GM18868 (cell line): ENCODE results near the gene STAP2.
"Not testable (repeated sequence)": the region's sequence is repeated elsewhere in the genome, so short reads cannot be mapped to it uniquely, and the experiment has no call there.

ENCODE experiments used
- ATAC-seq: cut with Tn5 transposase; IDR thresholded peaks from one replicate; pipeline ENCODE4 v1.9.1; 2021; ENCODE audit warnings: mild to moderate bottlenecking, moderate library complexity; ENCODE audit not compliant: unreplicated experiment

The STAP2 gene

GRCh38 chr19:4302243-4302640 is 36.4 kb downstream of the STAP2 start, which contains the start of gene TMIGD2:
TMIGD2 (minus strand) TSS chr19:4302389; CDS start chr19:4302385, 4 bp downstream.
- no peak for ATAC-seq

- no peak for ATAC-seq
Observed at GRCh38 chr19:4301590-4302242, 36.9 kb downstream of the STAP2 start.

- ATAC-seq = no peak
Observed at GRCh38 chr19:4300589-4300988, 38.0 kb downstream of the STAP2 start.

- ATAC-seq = no peak
Observed at GRCh38 chr19:4298810-4299550, 39.6 kb downstream of the STAP2 start.

- ATAC-seq = no peak
Observed at GRCh38 chr19:4297901-4298809, 40.5 kb downstream of the STAP2 start.

GRCh38 chr19:4295972-4296771 is 42.5 kb downstream of the STAP2 start:
- ATAC-seq = no peak

- no peak for ATAC-seq
Observed at GRCh38 chr19:4294389-4294788, 44.2 kb downstream of the STAP2 start.

- no peak for ATAC-seq
Observed at GRCh38 chr19:4292515-4292914, 46.1 kb downstream of the STAP2 start.

GRCh38 chr19:4291184-4291732 is 47.4 kb downstream of the STAP2 start:
- ATAC-seq = no peak

GRCh38 chr19:4288091-4288777 is 50.4 kb downstream of the STAP2 start:
- ATAC-seq = no peak

GRCh38 chr19:4286141-4286540 is 52.5 kb downstream of the STAP2 start:
- ATAC-seq = not testable (repeated sequence)

- no peak for ATAC-seq
Observed at GRCh38 chr19:4284974-4285373, 53.7 kb downstream of the STAP2 start.

GRCh38 chr19:4284176-4284958 is 54.3 kb downstream of the STAP2 start:
- ATAC-seq = no peak

GRCh38 chr19:4279530-4280422 is 58.9 kb downstream of the STAP2 start:
- ATAC-seq = no peak

GRCh38 chr19:4279267-4279529 is 59.4 kb downstream of the STAP2 start:
- ATAC-seq = no peak

- ATAC-seq = no peak
Observed at GRCh38 chr19:4278419-4279266, 60.0 kb downstream of the STAP2 start, which contains the start of gene SHD. SHD (plus strand) TSS chr19:4279266; CDS start chr19:4280064, 798 bp downstream.

GRCh38 chr19:4278010-4278409 is 60.6 kb downstream of the STAP2 start:
- ATAC-seq = no peak
